Psoas muscle (tissue), 8 donors: ENCODE data around the gene CST3. TPM values are rescaled to one million over a fixed set of nuclear protein-coding genes. Genes with fewer than 3 reads are reported as not detected.

ENCODE experiments used
- ATAC-seq, 4 donors: fragments of 200-7000 bp; cut with Tn5 transposase; one replicate each; pipeline ENCODE4 v1.9.1; 2020; ENCODE audit warnings: moderate library complexity in 3 of 4, mild to moderate bottlenecking in 2 of 4
- DNase-seq, 2 donors: peaks; one replicate each; pipeline ENCODE4 v3.0.0-alpha.2; 2020
- H3K27ac ChIP-seq: fragments of 200-600 bp; one replicate; pipeline ENCODE4 v1.8.0; 2022
- H3K27me3 ChIP-seq, 3 donors: fragments of 200-600 bp in 1 of 3; one replicate each; pipeline versions ENCODE4 v1.6.1 to v1.8.0; 2013 to 2022; ENCODE audit warnings: low read length in 2 of 3, mild to moderate bottlenecking in 2 of 3, moderate library complexity in 1 of 3; ENCODE audit not compliant: insufficient read depth in 3 of 3
- H3K36me3 ChIP-seq, 2 donors: fragments of 200-600 bp in 1 of 2; one replicate each; pipeline versions ENCODE4 v1.6.1 to v1.8.0; 2013 to 2022; ENCODE audit warnings: low read depth in 1 of 2, mild to moderate bottlenecking in 1 of 2, moderate library complexity in 1 of 2; ENCODE audit not compliant: insufficient read depth in 1 of 2
- H3K4me1 ChIP-seq: fragments of 200-600 bp; one replicate; pipeline ENCODE4 v1.8.0; 2022
- H3K4me3 ChIP-seq: fragments of 200-600 bp; one replicate; pipeline ENCODE4 v1.8.0; 2022; ENCODE audit warnings: mild to moderate bottlenecking
- H3K9me3 ChIP-seq: fragments of 200-600 bp; one replicate; pipeline ENCODE4 v1.8.0; 2022
- CTCF ChIP-seq: fragments of 200-600 bp; IDR thresholded peaks from one replicate; pipeline ENCODE4 v1.8.0; 2022; ENCODE audit warnings: antibody characterized with exemption
- WGBS, 3 donors: extraction: QIAGEN DNeasy Blood & Tissue Kit; methylation state at CpG; one replicate each; pipeline versions ENCODE4 v1.1.6 to v1.1.7; 2013; 5-methylcytosine and 5-hydroxymethylcytosine counted together
- intact Hi-C, 2 donors: fragments of 100-400 bp; cut with DNase I; formaldehyde crosslinking; loops; one replicate each; pipeline versions ENCODE4 v1.11.0 to v1.14.2; 2022
- polyA plus RNA-seq, 3 donors: library from polyadenylated mRNA; stranded (reverse); fragments of 200-250 nt; gene quantifications; one replicate each; pipeline ENCODE4 v1.2.3, GENCODE V29; 2013
- total RNA-seq, 4 donors: library from RNA; stranded (reverse); fragmentation: NEBNext Ultra II Directional in 2 of 4; extraction: Animal tissue kit (Norgen Biotek cat#: 25700) in 2 of 4; gene quantifications; one replicate each; pipeline versions ENCODE4 v1.2.1 to v1.2.4, GENCODE V29; 2021 to 2023
- donor health status: healthy with polysubstance abuse.
- donor health status: DM: no; HTN: no; CAD: no; lungs with moderate emphysema.
- donor health status: Bipolar disorder and iron deficiency.
- donor health status: healthy.
- donor health status: DM: yes; HTN: yes; CAD: no.
- donor health status: DM: no; HTN: no; CAD: no.
- donor health status: DM: no; HTN: no; CAD: no.
- donor health status: DM: yes; HTN: yes; CAD: no.

Gene CST3
- total and polyA plus RNA-seq, 7 donors, result 374 to 713 (median 422) TPM

- Histone ChIP-seq H3K27ac (no peak overlapping the region), H3K36me3 (no peaks in the 10 kb centered on the region), H3K27me3 (peaks cover 0 to 3% (median 0%) of the 10 kb centered on the region in 3 donors), H3K9me3 (no peaks in the 10 kb centered on the region), H3K4me3 (no peak overlapping the region), H3K4me1 (no peaks in the 10 kb centered on the region)
- DNase-seq (no peak), ATAC-seq (no peak)
- TF ChIP-seq CTCF, result no peak
- 56 to 73% (median 67%) methylated on average over 1 of the region's 1 CpG for WGBS, 3 donors
- intact Hi-C loops, result loop anchor here (10.0 kb wide), 1 partner anchor 260 kb away; no protein-coding TSS in a partner anchor
Measured at GRCh38 chr20:23604306-23604705, 33.4 kb downstream of the CST3 start.

GRCh38 chr20:23603321-23603720 lies 34.4 kb downstream of the CST3 start:
- intact Hi-C loops, result loop anchor here (10.0 kb wide), 1 partner anchor 259 kb away; no protein-coding TSS in a partner anchor
- H3K4me3 ChIP-seq, result no peak overlapping the region
- TF ChIP-seq CTCF, result no peak
- H3K27ac ChIP-seq, result no peak overlapping the region
- H3K4me1 ChIP-seq, result no peaks in the 10 kb centered on the region
- H3K9me3 ChIP-seq, result no peaks in the 10 kb centered on the region
- peaks cover 0 to 3% (median 0%) of the 10 kb centered on the region in 3 donors for H3K27me3 ChIP-seq
- ATAC-seq (no peak), DNase-seq (no peak)
- no peaks in the 10 kb centered on the region for H3K36me3 ChIP-seq
- 71 to 81% (median 74%) methylated on average over 4 of the region's 4 CpGs for WGBS, 3 donors

- no peaks in the 10 kb centered on the region for H3K4me1 ChIP-seq
- no peak for TF ChIP-seq CTCF
Measured at GRCh38 chr20:23602699-23603098, 35.1 kb downstream of the CST3 start.

GRCh38 chr20:23602241-23602640 lies 35.5 kb downstream of the CST3 start:
- Histone ChIP-seq H3K9me3 (no peaks in the 10 kb centered on the region), H3K27me3 (peaks cover 0 to 3% (median 0%) of the 10 kb centered on the region in 3 donors), H3K4me3 (no peak overlapping the region), H3K27ac (no peak overlapping the region), H3K36me3 (no peaks in the 10 kb centered on the region), H3K4me1 (no peaks in the 10 kb centered on the region)
- no peak for DNase-seq
- no peak for ATAC-seq
- WGBS, 3 donors, result 47 to 66% (median 54%) methylated on average over 2 of the region's 2 CpGs
- intact Hi-C loops, result loop anchor here (10.0 kb wide), 1 partner anchor 257 kb away; no protein-coding TSS in a partner anchor
- no peak for TF ChIP-seq CTCF

More at GRCh38 chr20:23602699-23603098, 35.1 kb downstream of the CST3 start:
- H3K27me3 ChIP-seq, result peaks cover 0 to 3% (median 0%) of the 10 kb centered on the region in 3 donors
- H3K4me3 ChIP-seq, result no peak overlapping the region
- DNase-seq (no peak), ATAC-seq (no peak)
- intact Hi-C loops, result loop anchor here (10.0 kb wide), 1 partner anchor 258 kb away; no protein-coding TSS in a partner anchor
- no peaks in the 10 kb centered on the region for H3K9me3 ChIP-seq
- no peak overlapping the region for H3K27ac ChIP-seq
- H3K36me3 ChIP-seq, result no peaks in the 10 kb centered on the region
- WGBS, 3 donors, result 63 to 73% (median 70%) methylated on average over 6 of the region's 6 CpGs

GRCh38 chr20:23601715-23602114 lies 36.0 kb downstream of the CST3 start:
- Histone ChIP-seq H3K4me3 (no peak overlapping the region), H3K27me3 (peaks cover 0 to 3% (median 0%) of the 10 kb centered on the region in 3 donors), H3K9me3 (no peaks in the 10 kb centered on the region), H3K4me1 (no peaks in the 10 kb centered on the region), H3K36me3 (no peaks in the 10 kb centered on the region), H3K27ac (no peak overlapping the region)
- WGBS, 3 donors, result 70 to 76% (median 72%) methylated on average over 4 of the region's 4 CpGs
- no peak for DNase-seq
- no peak for TF ChIP-seq CTCF
- ATAC-seq, result no peak
- intact Hi-C loops, result loop anchor here (10.0 kb wide), 1 partner anchor 257 kb away; no protein-coding TSS in a partner anchor
